ENCODE data around the gene SMOC2.

Gene SMOC2

GRCh38 chr6:168618546-168619315 is 177.7 kb downstream of the SMOC2 start:
- in situ Hi-C loops (cut with MboI; ENCODE audit: low sequenced_read_pairs), result no loop called here

- in situ Hi-C loops (cut with MboI; ENCODE audit: low sequenced_read_pairs), result no loop called here
Measured at GRCh38 chr6:168619560-168620314, 178.8 kb downstream of the SMOC2 start.

DNA sequence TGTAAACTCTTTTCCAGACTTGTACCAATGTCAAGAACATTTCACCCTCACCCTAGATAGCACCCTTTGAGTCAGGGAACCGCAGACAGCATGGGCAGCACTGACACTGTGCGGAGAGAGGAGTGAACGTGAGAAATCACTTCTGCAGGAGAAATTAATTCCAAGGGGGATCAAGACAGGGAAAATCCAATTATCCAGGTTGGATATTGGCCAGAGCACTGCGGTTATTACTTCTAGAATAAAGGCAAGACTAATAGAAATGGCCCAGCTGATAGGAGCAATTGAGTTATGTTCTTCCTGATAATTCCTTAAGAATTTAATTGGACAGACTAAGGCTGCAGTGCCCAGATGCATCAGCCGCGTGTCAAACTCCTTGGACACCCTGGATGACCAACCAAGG is 179.6 kb downstream of the SMOC2 start:
- in situ Hi-C loops (cut with MboI; ENCODE audit: low sequenced_read_pairs), result no loop called here

DNA sequence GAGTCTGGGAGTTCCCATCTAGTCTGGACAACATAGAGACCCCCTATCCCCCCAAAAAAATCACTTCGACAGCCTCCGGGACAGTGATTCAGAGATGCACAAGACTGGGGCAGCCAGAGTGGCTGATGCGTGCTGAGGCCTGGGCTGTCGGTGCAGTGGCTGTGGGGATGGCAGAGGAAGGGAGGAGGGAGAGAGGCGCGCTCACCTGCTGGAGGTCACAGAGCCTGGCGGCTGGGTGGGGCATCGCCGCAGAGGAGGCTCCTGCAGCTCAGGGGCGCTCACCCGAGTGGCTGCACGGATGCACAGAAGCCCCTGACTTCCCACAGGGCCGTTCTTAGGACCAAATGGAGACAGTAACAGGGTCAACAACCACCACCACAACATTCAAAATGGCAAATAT is 182.8 kb downstream of the SMOC2 start:
- in situ Hi-C loops (cut with MboI; ENCODE audit: low sequenced_read_pairs), result no loop called here

GRCh38 chr6:168624540-168624939 is 183.6 kb downstream of the SMOC2 start:
- in situ Hi-C loops (cut with MboI; ENCODE audit: low sequenced_read_pairs), result no loop called here

DNA sequence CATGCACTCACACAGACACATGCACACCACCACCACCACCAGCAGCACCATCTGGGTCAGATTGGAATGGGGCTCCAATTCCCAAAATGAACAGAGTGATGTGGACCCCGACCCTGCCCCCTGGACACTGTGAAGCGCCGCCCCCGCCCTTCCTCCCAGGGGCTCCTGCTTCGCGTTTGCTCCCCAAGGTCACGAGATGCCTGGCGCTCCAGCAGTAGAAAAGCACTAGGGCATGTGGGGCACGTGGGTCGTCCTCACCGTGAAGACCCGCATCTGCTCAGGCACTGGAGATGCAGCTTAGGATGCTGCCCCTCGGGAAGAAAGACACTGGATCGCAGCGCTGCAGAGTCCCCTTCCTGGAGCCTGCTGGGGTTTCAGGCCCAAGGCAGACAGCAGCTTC is 184.0 kb downstream of the SMOC2 start:
- in situ Hi-C loops (cut with MboI; ENCODE audit: low sequenced_read_pairs), result no loop called here

GRCh38 chr6:168625602-168626001 is 184.6 kb downstream of the SMOC2 start:
- in situ Hi-C loops (cut with MboI; ENCODE audit: low sequenced_read_pairs), result no loop called here

DNA sequence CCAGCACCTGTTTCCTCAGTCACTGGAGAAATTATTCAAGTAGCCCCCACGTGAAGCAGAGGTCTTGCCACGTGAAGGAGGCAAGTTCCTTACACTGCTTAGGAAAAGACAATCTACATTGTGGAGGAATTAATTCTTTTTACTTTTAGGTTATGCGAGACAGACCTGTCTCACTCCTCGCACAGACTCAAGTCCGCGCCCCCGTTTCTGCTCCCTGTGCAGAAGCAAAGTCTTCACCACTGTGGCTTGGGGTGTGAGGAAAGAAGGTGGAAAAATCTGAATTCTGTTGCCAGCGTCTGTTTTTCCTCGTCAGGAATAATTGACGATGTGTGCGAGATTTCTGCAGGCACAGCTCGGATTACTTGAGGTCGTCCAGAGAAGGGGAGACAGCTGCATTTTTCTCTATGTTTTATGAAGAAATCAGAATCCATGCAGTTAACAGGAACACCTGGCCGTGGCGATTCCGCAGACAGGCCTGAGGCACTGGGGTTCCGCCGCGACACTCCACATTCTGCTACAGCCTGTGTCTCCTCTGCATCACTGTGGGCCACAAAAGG is 185.1 kb downstream of the SMOC2 start:
- in situ Hi-C loops (cut with MboI; ENCODE audit: low sequenced_read_pairs), result no loop called here

- in situ Hi-C loops (cut with MboI; ENCODE audit: low sequenced_read_pairs), result no loop called here
Measured at GRCh38 chr6:168627506-168628175, 186.7 kb downstream of the SMOC2 start.

GRCh38 chr6:168628176-168628553 is 187.2 kb downstream of the SMOC2 start:
- in situ Hi-C loops (cut with MboI; ENCODE audit: low sequenced_read_pairs), result no loop called here

DNA sequence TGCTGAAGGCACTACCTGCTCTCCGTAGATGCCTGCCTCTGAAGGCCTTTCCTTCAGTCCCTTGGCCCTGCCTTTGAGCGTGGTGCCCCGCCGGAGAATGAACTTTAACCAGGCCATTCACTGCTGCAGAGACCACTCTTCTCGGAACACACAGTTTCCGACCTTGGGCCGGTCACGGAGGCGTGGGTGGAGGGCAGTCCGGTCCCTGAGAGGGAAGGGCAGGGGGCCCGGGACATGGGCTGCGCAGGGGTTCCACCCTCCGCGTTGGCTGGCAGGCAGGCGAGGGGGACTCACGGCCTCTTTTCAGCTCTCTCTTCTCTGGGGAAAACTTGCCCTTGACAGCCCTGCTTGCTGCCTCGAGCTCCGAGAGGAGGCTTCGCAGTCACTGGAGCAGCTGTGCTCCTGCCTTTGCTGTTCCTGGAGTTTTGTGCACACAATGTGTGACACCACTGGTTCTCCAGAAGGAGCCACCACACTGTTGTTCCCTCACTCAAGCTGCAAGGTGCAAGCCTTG is 187.8 kb downstream of the SMOC2 start:
- in situ Hi-C loops (cut with MboI; ENCODE audit: low sequenced_read_pairs), result no loop called here

DNA sequence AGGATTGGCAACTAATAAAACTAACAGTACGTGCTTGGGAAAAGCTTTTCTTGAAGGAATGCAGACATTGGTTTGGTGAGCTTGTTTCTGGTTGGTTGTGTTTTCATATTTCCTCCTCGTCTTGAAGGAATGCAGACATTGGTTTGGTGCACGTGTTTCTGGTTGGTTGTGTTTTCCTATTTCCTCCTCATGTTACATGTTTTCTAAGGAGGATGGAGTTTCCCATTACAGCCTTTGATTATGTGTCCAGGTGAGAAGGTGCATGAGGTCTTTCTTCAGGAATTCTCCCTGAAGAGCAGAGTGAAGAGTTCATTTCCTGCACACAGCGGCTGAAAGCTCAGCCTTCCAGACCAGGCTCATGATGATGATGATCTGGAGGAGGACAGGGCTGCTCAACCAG is 190.6 kb downstream of the SMOC2 start:
- in situ Hi-C loops (cut with MboI; ENCODE audit: low sequenced_read_pairs), result no loop called here

- in situ Hi-C loops (cut with MboI; ENCODE audit: low sequenced_read_pairs), result no loop called here
Measured at GRCh38 chr6:168632694-168633093, 191.7 kb downstream of the SMOC2 start.

DNA sequence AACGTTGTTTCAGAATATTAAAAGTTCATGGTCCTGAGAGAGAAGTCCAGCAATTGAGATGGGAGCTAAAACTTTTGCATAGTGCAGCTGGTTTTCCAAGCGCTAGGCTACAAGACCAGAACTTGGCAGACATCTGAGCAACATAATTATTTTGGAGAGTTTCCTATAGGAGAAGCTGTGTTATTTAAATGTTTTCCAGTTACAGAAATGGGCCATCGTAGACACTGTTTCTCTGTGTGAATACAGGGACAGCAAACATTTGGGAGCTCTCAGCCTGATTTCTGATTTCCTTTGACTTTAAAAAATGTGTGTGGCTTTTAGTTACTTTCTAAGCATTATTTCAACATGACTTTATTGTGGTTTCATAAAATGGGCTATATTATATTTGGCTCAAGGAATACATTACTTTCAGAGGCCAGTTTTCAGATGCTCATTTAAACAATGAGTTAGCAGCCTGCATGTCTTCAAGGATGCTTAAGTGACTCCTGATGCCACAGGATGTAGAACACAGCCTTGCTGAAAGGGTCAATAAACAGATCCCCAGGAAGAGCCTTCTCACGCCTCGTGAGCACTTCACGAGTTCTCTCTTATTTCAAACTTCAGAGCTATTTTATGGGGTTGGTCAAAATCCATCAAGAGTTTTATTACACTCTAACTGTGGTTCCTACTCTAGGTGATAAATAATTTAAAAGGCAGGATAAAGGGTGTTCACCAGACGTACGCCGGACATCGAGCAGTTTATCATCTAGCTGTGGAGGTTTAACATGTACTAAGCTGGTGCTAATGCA is 193.8 kb downstream of the SMOC2 start:
- in situ Hi-C loops (cut with MboI; ENCODE audit: low sequenced_read_pairs), result no loop called here

DNA sequence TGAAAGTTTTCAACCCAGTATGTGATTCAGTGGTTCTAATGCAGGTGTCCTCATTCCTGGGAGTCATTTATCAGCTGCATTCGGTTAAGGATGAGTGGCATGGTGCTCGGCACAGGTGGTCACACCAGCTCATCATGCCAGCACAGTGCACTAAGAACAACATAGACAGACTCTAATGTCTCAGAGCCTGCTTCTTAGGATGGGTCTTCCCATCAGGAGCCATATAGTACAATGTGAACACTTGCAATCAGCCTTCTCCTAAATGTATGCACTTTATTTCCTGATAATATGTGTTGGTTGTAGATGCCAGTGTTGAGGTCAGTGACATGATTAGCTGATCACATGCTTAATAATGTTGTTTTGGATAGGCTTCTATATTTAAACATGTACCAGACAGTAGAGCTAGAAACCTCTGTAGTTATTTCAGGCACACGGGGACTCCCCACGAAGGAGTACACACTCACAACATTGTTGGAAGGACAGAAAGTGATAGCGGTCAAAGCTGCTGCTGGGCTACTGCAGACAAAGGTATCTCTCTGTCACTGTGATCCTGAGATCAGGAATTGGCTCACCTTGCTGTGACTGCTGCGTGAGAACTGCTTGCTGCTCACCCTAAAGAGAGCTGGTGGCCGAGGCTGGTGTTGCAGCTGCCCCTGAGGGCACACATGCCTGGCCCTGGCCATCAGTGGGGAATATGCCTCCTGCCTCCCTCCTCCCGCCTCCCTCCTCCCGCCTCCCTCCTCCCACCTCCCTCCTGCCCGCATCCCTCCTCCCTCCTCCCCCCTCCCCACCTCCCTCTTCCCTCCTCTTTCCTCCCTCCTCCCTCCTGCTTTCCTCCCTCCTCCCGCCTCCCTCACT is 195.4 kb downstream of the SMOC2 start:
- in situ Hi-C loops (cut with MboI; ENCODE audit: low sequenced_read_pairs), result no loop called here

DNA sequence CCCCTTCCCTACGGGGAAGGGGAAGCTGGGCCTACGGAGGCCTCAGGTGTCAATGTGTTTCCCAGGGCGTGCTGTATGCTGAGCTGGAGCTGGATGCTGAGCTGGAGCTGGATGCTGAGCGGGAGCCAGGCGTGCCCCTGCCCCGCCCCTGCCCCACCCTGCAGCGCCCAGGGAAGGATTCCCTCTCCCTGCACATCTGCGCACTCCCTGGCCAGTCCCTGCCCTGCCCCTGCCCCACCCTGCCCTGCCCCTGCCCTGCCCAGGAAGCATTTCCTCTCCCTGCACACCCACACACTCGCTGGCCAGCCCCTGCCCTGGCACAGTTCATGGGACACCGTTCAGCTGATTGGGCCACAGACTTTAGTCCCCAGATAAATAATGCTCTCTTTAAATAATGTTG is 196.8 kb downstream of the SMOC2 start:
- in situ Hi-C loops (cut with MboI; ENCODE audit: low sequenced_read_pairs), result no loop called here

GRCh38 chr6:168638468-168639271 is 197.7 kb downstream of the SMOC2 start:
- in situ Hi-C loops (cut with MboI; ENCODE audit: low sequenced_read_pairs), result no loop called here

- in situ Hi-C loops (cut with MboI; ENCODE audit: low sequenced_read_pairs), result no loop called here
Measured at GRCh38 chr6:168640181-168640580, 199.2 kb downstream of the SMOC2 start.

GRCh38 chr6:168640768-168641167 is 199.8 kb downstream of the SMOC2 start:
- in situ Hi-C loops (cut with MboI; ENCODE audit: low sequenced_read_pairs), result no loop called here

All from HL-60/S4 treated with retinoic acid at 250 ng/mL for 4 days and 3 days (cell line).